ENCODE data around the gene SGO2.
"Not testable (repeated sequence)": the region's sequence is repeated elsewhere in the genome, so short reads cannot be mapped to it uniquely, and the experiment has no call there.

SGO2 gene

DNA sequence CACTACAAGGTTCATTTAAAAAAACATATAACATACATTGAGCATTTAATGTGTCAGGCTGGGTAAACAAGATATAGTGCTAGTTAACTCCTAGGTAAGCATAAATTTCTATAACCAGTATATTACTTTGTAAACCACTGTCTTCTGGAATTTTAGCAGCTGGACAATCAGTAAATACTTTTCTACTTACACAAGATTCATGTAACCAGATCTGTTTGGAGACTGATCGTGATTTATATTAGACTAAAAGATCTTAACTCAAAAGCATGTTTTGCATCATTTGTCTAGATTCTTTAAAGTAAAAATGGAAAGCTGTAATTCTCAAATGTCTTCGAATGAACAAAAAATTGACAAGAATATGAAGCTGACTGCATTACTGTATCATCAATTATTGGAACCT, 941 bp upstream of the SGO2 start:
- DNase-seq (ENCODE audit: low spot score) = no peak

DNA sequence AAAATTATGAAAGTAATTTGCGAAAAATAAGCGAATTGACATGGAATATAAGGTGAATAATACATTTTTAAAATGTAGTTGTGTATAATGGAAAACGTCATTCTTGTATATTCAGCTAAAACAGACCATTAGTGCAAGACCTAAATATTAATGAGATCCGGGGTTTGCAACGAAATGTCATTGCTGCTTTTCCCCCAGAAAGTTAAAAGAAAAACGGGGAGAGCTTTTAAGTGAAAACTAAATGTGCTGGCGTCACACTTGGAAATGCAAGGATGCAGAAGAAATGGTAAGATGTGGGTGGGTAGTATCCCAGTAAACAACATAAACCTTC, 491 bp upstream of the SGO2 start:
- no peak for DNase-seq (ENCODE audit: low spot score)

- no peak for DNase-seq (ENCODE audit: low spot score)
These were observed 2.2 kb downstream of the SGO2 start for GRCh38 chr2:200528228-200528627.

DNA sequence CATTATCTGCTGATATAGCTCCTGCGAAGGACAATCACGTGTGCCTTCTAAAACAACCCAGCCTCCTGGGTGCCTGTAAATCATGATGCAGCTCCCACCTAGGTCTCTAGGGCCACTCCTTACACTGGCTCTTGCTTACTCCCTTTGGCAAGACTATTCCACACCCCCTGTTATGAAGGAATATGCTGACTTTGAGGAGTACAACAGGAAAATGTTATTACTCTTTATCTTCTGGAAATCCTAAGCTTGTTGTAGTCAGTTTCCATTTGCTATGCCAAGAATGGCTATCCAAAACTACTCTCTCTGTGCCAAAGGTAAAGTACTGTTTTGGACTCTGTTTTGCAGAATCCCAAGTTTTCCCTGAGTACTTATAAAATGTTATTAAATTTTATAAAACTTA, 7.7 kb downstream of the SGO2 start:
- DNase-seq (ENCODE audit: low spot score) = no peak

GRCh38 chr2:200534572-200534971, 8.6 kb downstream of the SGO2 start:
- no peak for DNase-seq (ENCODE audit: low spot score)

GRCh38 chr2:200538139-200538538, 12.1 kb downstream of the SGO2 start:
- DNase-seq (ENCODE audit: low spot score) = no peak

- no peak for DNase-seq (ENCODE audit: low spot score)
These were observed 14.8 kb downstream of the SGO2 start for GRCh38 chr2:200540793-200541192.

DNA sequence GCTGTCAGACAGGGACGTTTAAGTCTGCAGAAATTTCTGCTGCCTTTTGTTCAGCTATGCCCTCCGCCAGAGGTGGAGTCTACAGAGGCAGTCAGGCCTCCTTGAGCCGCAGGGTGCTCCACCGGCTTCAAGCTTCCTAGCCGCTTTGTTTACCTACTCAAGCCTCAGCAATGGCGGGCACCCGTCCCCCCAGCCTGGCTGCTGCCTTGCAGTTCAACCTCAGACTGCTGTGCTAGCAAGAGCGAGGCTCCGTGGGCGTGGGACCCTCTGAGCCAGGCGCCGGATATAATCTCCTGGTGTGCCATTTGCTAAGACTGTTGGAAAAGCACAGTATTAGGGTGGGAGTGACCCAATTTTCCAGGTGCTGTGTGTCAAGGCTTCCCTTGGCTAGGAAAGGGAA, 40.6 kb downstream of the SGO2 start:
- not testable (repeated sequence) for DNase-seq (ENCODE audit: low spot score)

- no peak for DNase-seq (ENCODE audit: low spot score)
These were observed 41.9 kb downstream of the SGO2 start for GRCh38 chr2:200567932-200568331.

- DNase-seq (ENCODE audit: low spot score) = no peak
These were observed 50.0 kb downstream of the SGO2 start for GRCh38 chr2:200575957-200576356.

DNA sequence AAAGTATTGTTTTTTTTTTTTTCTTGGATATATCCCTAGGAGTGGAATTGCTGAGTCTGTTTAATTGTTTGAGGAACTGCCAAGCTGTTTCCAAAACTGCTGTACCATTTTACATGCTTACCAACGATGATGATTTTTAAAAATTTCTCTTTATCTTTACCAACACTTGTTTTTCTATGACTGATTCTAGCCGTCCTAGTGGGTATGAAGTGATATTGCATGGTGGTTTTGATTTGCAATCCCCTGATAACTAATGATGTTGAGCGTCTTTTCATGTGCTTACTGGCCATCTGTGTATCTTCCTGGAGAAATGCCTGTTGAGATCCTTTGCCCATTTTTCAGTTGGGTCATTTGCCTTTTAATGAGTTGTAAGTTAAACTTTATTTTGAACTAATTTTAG, 51.0 kb downstream of the SGO2 start:
- no peak for DNase-seq (ENCODE audit: low spot score)

- peak; percentile 5 for DNase-seq (ENCODE audit: low spot score)
These were observed 52.8 kb downstream of the SGO2 start for GRCh38 chr2:200578778-200579177.

GRCh38 chr2:200584639-200585038, 58.6 kb downstream of the SGO2 start:
- no peak for DNase-seq (ENCODE audit: low spot score)

- no peak for DNase-seq (ENCODE audit: low spot score)
These were observed 59.3 kb downstream of the SGO2 start for GRCh38 chr2:200585340-200585729.

GRCh38 chr2:200585730-200586643, 60.0 kb downstream of the SGO2 start, which contains the start of gene AOX1:
AOX1 (plus strand) TSS chr2:200586014; CDS start chr2:200586109, 95 bp downstream.
- DNase-seq (ENCODE audit: low spot score) = peak; percentile 30

DNA sequence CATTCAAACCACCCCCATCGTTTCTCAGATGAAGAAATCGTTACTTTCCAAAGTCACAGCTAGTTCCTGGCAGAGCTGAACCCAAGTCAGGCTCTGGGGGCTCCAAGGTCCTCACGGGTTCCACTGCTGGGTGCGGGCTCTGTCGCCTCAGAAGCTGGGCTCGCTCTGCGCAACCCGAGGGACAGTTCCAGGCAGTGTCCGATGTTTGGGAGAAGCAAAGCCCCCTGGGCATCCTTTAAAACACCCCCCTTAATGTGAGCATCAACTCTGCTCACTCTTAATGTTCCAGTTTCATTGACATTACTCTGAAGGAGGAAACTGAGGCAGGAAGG, 60.6 kb downstream of the SGO2 start:
- no peak for DNase-seq (ENCODE audit: low spot score)

DNA sequence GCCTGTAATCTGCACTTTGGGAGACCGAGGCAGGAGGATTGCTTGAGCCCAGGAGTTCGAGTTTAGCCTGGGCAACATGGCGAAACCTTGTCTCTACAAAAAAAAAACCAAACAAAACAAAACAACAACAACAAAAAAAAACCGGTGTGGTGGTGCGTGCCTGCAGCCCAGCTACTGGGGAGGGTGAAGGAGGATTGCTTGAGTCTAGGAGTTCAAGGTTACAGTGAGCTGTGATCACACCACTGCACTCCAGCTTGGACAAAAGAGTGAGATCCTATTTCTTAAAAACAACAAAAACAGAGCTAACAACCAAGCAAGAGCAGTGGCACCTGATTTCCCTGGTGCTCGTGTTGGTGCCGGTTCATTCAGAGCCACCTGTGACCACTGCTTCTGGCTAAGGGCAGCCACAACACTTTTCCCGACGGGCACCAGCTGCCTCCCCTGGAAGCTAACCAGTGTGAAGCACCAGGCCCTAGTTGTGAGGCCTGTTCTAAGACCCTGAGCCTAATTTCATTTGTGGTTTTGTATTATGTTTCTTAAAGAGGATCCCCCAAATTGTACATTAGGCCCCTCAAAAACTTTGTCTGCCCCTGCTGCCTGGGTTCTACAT, 61.1 kb downstream of the SGO2 start:
- DNase-seq (ENCODE audit: low spot score) = no peak

DNA sequence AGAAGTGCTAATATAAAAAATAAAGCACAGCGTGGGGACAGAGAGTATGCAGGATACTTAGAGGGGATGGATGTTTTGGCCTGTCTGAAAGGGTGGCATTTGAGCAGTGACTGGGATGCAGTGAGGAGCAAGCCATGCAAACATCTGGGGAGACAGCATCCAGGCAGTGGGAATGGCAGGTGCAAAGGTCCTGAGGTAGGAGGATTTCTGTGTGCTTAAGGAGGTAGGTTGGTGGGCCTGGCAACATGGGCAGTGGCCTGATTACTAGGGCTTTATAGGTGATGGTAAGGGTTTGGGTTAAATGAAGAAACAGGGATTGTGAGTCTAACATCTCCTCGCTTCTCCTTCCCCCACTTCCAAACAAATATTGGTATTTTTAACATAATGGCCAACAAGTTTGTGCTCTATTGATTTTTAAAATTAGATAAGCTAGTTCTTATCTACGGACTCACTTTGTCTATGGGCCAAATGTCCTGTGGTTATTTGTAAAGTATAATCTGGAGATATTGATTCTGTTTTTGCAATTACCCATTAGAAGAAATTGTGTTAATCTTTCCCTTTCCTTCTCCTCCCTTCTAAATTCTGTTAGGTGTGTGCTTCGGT, 62.2 kb downstream of the SGO2 start:
- DNase-seq (ENCODE audit: low spot score) = no peak

GRCh38 chr2:200590090-200590489, 64.1 kb downstream of the SGO2 start:
- no peak for DNase-seq (ENCODE audit: low spot score)

- DNase-seq (ENCODE audit: low spot score) = no peak
These were observed 65.3 kb downstream of the SGO2 start for GRCh38 chr2:200591308-200591707.

- no peak for DNase-seq (ENCODE audit: low spot score)
These were observed 66.5 kb downstream of the SGO2 start for GRCh38 chr2:200592406-200593075.

GRCh38 chr2:200593905-200594304, 67.9 kb downstream of the SGO2 start:
- DNase-seq (ENCODE audit: low spot score) = no peak

- DNase-seq (ENCODE audit: low spot score) = no peak
These were observed 69.9 kb downstream of the SGO2 start for GRCh38 chr2:200595913-200596312.

Data from globus pallidus (tissue), 1 donor.